Nephron (organoid): ENCODE results near the gene TAS2R46.
"Not testable (repeated sequence)": the region's sequence is repeated elsewhere in the genome, so short reads cannot be mapped to it uniquely, and the experiment has no call there.

Source experiments
- H3K27ac Mint-ChIP-seq, 3 experiments: 2 replicates each; pipeline ENCODE4 v1.8.0; 2020; ENCODE audit warnings: mixed read lengths in 3 of 3, mild to moderate bottlenecking in 2 of 3, moderate library complexity in 1 of 3
- H3K27me3 Mint-ChIP-seq: 2 replicates; pipeline ENCODE4 v1.8.0; 2021; ENCODE audit warnings: low read depth, mild to moderate bottlenecking, moderate library complexity, mixed read lengths
- H3K36me3 Mint-ChIP-seq: 2 replicates; pipeline ENCODE4 v1.8.0; 2020; ENCODE audit warnings: low read depth, mixed read lengths
- H3K4me1 Mint-ChIP-seq: 2 replicates; pipeline ENCODE4 v1.8.0; 2020; ENCODE audit warnings: mixed read lengths
- H3K4me3 Mint-ChIP-seq, 3 experiments: 2 replicates each; pipeline ENCODE4 v1.8.0; 2020; ENCODE audit warnings: mild to moderate bottlenecking in 3 of 3, mixed read lengths in 3 of 3, moderate library complexity in 2 of 3
- H3K9me3 Mint-ChIP-seq: 2 replicates; pipeline ENCODE4 v1.8.0; 2020; ENCODE audit warnings: mixed read lengths
- CTCF ChIP-seq, 3 experiments: fragments of 200-600 bp; sonication (generic); IDR thresholded peaks; one replicate each; pipeline ENCODE4 v1.5.0; 2021; ENCODE audit warnings: antibody characterized with exemption in 3 of 3; ENCODE audit not compliant: unreplicated experiment in 3 of 3

TAS2R46 gene

GRCh38 chr12:11059041-11059440 lies 3.1 kb downstream of the TAS2R46 start:
- H3K27me3 Mint-ChIP-seq: no peaks in the 10 kb centered on the region
- H3K4me3 Mint-ChIP-seq: no peak overlapping the region
- no peaks in the 10 kb centered on the region for H3K9me3 Mint-ChIP-seq
- H3K27ac Mint-ChIP-seq: no peak overlapping the region
- no peaks in the 10 kb centered on the region for H3K4me1 Mint-ChIP-seq
- H3K36me3 Mint-ChIP-seq: peaks cover 18% of the 10 kb centered on the region
- TF ChIP-seq CTCF (IDR thresholded peaks at IDR 0.05; ENCODE audit: unreplicated experiment in 3 of 3): no peak

GRCh38 chr12:11055306-11055705 lies 6.8 kb downstream of the TAS2R46 start:
- Mint-ChIP-seq H3K27ac (no peak overlapping the region), H3K4me3 (no peak overlapping the region), H3K36me3 (peaks cover 46% of the 10 kb centered on the region), H3K4me1 (no peaks in the 10 kb centered on the region), H3K27me3 (no peaks in the 10 kb centered on the region), H3K9me3 (peaks cover 23% of the 10 kb centered on the region)
- TF ChIP-seq CTCF (IDR thresholded peaks at IDR 0.05; ENCODE audit: unreplicated experiment in 3 of 3): no peak

- not testable (repeated sequence) for H3K4me1 Mint-ChIP-seq, H3K4me3 Mint-ChIP-seq, H3K27ac Mint-ChIP-seq, H3K27me3 Mint-ChIP-seq
- peaks cover 33% of the 10 kb centered on the region for H3K9me3 Mint-ChIP-seq
- peaks cover 71% of the 10 kb centered on the region for H3K36me3 Mint-ChIP-seq
These were observed 12.1 kb downstream of the TAS2R46 start for GRCh38 chr12:11049806-11050531.

- Mint-ChIP-seq H3K36me3 (peaks cover 78% of the 10 kb centered on the region), H3K9me3 (peaks cover 26% of the 10 kb centered on the region)
- H3K27me3 Mint-ChIP-seq, H3K4me1 Mint-ChIP-seq, H3K4me3 Mint-ChIP-seq, H3K27ac Mint-ChIP-seq: not testable (repeated sequence)
These were observed 20.7 kb downstream of the TAS2R46 start for GRCh38 chr12:11041366-11041765.

- H3K4me3 Mint-ChIP-seq: no peak overlapping the region
- peaks cover 4% of the 10 kb centered on the region for H3K27me3 Mint-ChIP-seq
- no peaks in the 10 kb centered on the region for H3K4me1 Mint-ChIP-seq
- peaks cover 79% of the 10 kb centered on the region for H3K36me3 Mint-ChIP-seq
- no peak overlapping the region for H3K27ac Mint-ChIP-seq
- no peak for TF ChIP-seq CTCF (IDR thresholded peaks at IDR 0.05; ENCODE audit: unreplicated experiment in 3 of 3)
- peaks cover 27% of the 10 kb centered on the region for H3K9me3 Mint-ChIP-seq
These were observed 21.9 kb downstream of the TAS2R46 start for GRCh38 chr12:11040162-11040561.

GRCh38 chr12:11039171-11039570 lies 22.9 kb downstream of the TAS2R46 start:
- Mint-ChIP-seq H3K27ac (no peak overlapping the region), H3K4me1 (no peaks in the 10 kb centered on the region), H3K36me3 (peaks cover 71% of the 10 kb centered on the region), H3K27me3 (peaks cover 4% of the 10 kb centered on the region), H3K4me3 (no peak overlapping the region), H3K9me3 (peaks cover 24% of the 10 kb centered on the region)
- TF ChIP-seq CTCF (IDR thresholded peaks at IDR 0.05; ENCODE audit: unreplicated experiment in 3 of 3): no peak

GRCh38 chr12:11033959-11034358 lies 28.1 kb downstream of the TAS2R46 start:
- H3K4me1 Mint-ChIP-seq, H3K4me3 Mint-ChIP-seq, H3K9me3 Mint-ChIP-seq, H3K27me3 Mint-ChIP-seq, H3K27ac Mint-ChIP-seq: not testable (repeated sequence)
- H3K36me3 Mint-ChIP-seq: peaks cover 55% of the 10 kb centered on the region
